PFSK-1 (cell line): Measurements from ENCODE around the gene CD34.

Source experiments
- SIN3A ChIP-seq: IDR thresholded peaks from 2 replicates; pipeline ENCODE4 v1.6.1; 2012; ENCODE audit warnings: mild to moderate bottlenecking, low read length, moderate library complexity, borderline replicate concordance; ENCODE audit not compliant: insufficient read depth
- TF ChIP-seq, protein P1 (sequence below), 2 experiments: IDR thresholded peaks; 2 replicates each; pipeline versions ENCODE4 v1.6.1 to v1.8.0; 2011 to 2012; ENCODE audit warnings: low read depth in 2 of 2, low read length in 2 of 2, control low read depth in 1 of 2, inconsistent platforms in 1 of 2, mild to moderate bottlenecking in 1 of 2, moderate library complexity in 1 of 2; ENCODE audit not compliant: insufficient read depth in 1 of 2

DNA sequence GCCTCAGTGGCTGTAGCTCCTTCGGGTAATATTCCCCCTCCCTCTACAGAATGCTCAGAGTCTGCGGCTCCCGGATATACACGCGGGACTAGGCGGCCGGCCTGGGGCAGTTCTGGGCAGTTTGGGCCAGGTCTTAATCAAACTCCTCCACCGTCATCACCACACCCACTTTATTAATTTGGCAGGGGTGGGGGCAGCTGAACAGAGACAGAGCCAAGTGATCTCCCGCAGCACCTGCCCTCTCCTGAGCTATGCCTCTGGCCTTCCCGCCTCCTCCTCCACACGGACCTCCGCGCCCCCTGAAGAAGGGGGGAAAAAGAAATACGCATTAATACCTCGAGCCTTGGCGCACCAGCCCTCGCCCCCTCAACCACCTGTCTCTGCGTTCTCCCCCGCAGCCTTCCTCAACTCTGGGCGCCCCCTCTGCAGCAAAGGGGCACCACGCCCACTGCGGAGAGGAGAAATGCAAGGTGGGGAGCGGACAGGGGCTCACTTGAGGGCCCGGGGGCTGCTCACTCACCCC lies 42.6 kb downstream of the CD34 start:
- TF ChIP-seq SIN3A: no peak
- TF ChIP-seq, protein P1, sequence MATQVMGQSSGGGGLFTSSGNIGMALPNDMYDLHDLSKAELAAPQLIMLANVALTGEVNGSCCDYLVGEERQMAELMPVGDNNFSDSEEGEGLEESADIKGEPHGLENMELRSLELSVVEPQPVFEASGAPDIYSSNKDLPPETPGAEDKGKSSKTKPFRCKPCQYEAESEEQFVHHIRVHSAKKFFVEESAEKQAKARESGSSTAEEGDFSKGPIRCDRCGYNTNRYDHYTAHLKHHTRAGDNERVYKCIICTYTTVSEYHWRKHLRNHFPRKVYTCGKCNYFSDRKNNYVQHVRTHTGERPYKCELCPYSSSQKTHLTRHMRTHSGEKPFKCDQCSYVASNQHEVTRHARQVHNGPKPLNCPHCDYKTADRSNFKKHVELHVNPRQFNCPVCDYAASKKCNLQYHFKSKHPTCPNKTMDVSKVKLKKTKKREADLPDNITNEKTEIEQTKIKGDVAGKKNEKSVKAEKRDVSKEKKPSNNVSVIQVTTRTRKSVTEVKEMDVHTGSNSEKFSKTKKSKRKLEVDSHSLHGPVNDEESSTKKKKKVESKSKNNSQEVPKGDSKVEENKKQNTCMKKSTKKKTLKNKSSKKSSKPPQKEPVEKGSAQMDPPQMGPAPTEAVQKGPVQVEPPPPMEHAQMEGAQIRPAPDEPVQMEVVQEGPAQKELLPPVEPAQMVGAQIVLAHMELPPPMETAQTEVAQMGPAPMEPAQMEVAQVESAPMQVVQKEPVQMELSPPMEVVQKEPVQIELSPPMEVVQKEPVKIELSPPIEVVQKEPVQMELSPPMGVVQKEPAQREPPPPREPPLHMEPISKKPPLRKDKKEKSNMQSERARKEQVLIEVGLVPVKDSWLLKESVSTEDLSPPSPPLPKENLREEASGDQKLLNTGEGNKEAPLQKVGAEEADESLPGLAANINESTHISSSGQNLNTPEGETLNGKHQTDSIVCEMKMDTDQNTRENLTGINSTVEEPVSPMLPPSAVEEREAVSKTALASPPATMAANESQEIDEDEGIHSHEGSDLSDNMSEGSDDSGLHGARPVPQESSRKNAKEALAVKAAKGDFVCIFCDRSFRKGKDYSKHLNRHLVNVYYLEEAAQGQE (IDR thresholded peaks at IDR 0.05; ENCODE audit: insufficient read depth in 1 of 2, low read depth in 2 of 2, low read length in 2 of 2): no peak
